Nephron (organoid): ENCODE results near the gene ALPG.
A peak's percentile ranks its signal among the peaks of the same experiment; 100 is the strongest.
"Not testable (repeated sequence)": the region's sequence is repeated elsewhere in the genome, so short reads cannot be mapped to it uniquely, and the experiment has no call there.

ENCODE experiments used
- H3K27ac Mint-ChIP-seq, 3 experiments: 2 replicates each; pipeline ENCODE4 v1.8.0; 2020; ENCODE audit warnings: mixed read lengths in 3 of 3, mild to moderate bottlenecking in 2 of 3, moderate library complexity in 1 of 3
- H3K27me3 Mint-ChIP-seq: 2 replicates; pipeline ENCODE4 v1.8.0; 2021; ENCODE audit warnings: low read depth, mild to moderate bottlenecking, moderate library complexity, mixed read lengths
- H3K36me3 Mint-ChIP-seq: 2 replicates; pipeline ENCODE4 v1.8.0; 2020; ENCODE audit warnings: low read depth, mixed read lengths
- H3K4me1 Mint-ChIP-seq: 2 replicates; pipeline ENCODE4 v1.8.0; 2020; ENCODE audit warnings: mixed read lengths
- H3K4me3 Mint-ChIP-seq, 3 experiments: 2 replicates each; pipeline ENCODE4 v1.8.0; 2020; ENCODE audit warnings: mild to moderate bottlenecking in 3 of 3, mixed read lengths in 3 of 3, moderate library complexity in 2 of 3
- H3K9me3 Mint-ChIP-seq: 2 replicates; pipeline ENCODE4 v1.8.0; 2020; ENCODE audit warnings: mixed read lengths
- CTCF ChIP-seq, 3 experiments: fragments of 200-600 bp; sonication (generic); IDR thresholded peaks; one replicate each; pipeline ENCODE4 v1.5.0; 2021; ENCODE audit warnings: antibody characterized with exemption in 3 of 3; ENCODE audit not compliant: unreplicated experiment in 3 of 3

ALPG gene

DNA sequence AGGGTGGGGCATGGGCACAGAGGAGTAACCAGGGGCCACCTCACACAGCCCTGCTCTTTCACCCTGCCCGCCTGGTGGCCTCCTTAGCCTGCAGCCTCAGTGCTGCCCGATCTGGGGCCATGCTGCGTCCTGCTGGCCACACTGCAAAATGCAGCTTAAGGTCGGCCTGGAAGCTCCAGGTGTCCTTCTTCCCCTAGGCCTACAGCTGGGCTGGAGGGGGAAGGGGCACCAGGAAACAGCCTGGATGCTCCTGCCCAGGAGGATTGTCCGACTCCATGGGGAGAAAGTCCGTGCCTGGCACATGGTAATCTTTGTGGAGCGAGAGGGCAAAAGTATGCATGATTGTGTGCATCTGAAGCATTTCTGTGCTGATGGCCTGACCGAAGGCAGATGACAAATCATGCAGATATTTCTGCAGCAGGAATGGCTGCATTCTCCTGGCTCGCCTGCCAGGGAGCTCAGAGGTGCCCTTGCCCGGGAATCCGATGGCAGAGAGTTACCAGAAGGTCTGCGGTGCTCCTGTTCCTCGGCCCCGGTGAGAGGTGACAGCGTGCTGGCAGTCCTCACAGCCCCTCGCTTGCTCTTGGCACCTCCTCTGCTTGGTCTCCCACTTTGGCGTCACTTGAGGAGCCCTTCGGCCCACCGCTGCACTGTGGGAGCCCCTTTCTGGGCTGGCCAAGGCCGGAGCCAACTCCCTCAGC is 40.9 kb upstream of the ALPG start:
- TF ChIP-seq CTCF (IDR thresholded peaks at IDR 0.05; ENCODE audit: unreplicated experiment in 3 of 3), result peak; percentile 24 to 51 (median 47)
- H3K27me3 Mint-ChIP-seq, result peaks cover 5% of the 10 kb centered on the region
- H3K9me3 Mint-ChIP-seq, result peaks cover 4% of the 10 kb centered on the region
- no peak overlapping the region for H3K4me3 Mint-ChIP-seq
- no peaks in the 10 kb centered on the region for H3K36me3 Mint-ChIP-seq
- no peak overlapping the region for H3K27ac Mint-ChIP-seq
- no peaks in the 10 kb centered on the region for H3K4me1 Mint-ChIP-seq

DNA sequence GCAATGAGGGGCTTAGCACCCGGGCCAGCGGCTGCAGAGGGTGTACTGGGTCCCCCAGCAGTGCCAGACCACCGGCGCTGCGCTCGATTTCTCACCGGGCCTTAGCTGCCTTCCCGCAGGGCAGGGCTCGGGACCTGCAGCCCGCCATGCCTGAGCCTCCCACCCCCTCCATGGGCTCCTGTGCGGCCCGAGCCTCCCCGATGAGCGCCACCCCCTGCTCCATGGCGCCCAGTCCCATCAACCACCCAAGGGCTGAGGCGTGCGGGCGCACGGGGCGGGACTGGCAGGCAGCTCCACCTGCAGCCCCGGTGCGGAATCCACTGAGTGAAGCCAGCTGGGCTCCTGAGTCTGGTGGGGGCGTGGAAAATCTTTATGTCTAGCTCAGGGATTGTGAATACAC is 40.2 kb upstream of the ALPG start:
- not testable (repeated sequence) for H3K36me3 Mint-ChIP-seq, H3K4me3 Mint-ChIP-seq, H3K9me3 Mint-ChIP-seq, H3K4me1 Mint-ChIP-seq, H3K27ac Mint-ChIP-seq, H3K27me3 Mint-ChIP-seq

- Mint-ChIP-seq H3K27ac (no peak overlapping the region), H3K4me3 (no peak overlapping the region), H3K36me3 (no peaks in the 10 kb centered on the region), H3K9me3 (peaks cover under 1% of the 10 kb centered on the region), H3K4me1 (no peaks in the 10 kb centered on the region), H3K27me3 (peaks cover 13% of the 10 kb centered on the region)
- TF ChIP-seq CTCF (IDR thresholded peaks at IDR 0.05; ENCODE audit: unreplicated experiment in 3 of 3), result no peak
Measured at GRCh38 chr2:232367016-232367415, 39.6 kb upstream of the ALPG start.

GRCh38 chr2:232367591-232368233 is 38.9 kb upstream of the ALPG start:
- no peak for TF ChIP-seq CTCF (IDR thresholded peaks at IDR 0.05; ENCODE audit: unreplicated experiment in 3 of 3)
- Mint-ChIP-seq H3K27me3 (peaks cover 13% of the 10 kb centered on the region), H3K36me3 (no peaks in the 10 kb centered on the region), H3K4me1 (no peaks in the 10 kb centered on the region), H3K27ac (no peak overlapping the region), H3K4me3 (no peak overlapping the region), H3K9me3 (no peaks in the 10 kb centered on the region)

- Mint-ChIP-seq H3K36me3 (no peaks in the 10 kb centered on the region), H3K9me3 (no peaks in the 10 kb centered on the region), H3K27me3 (peaks cover 13% of the 10 kb centered on the region), H3K27ac (no peak overlapping the region), H3K4me3 (no peak overlapping the region), H3K4me1 (no peaks in the 10 kb centered on the region)
- no peak for TF ChIP-seq CTCF (IDR thresholded peaks at IDR 0.05; ENCODE audit: unreplicated experiment in 3 of 3)
Measured at GRCh38 chr2:232368311-232368731, 38.3 kb upstream of the ALPG start.

- Mint-ChIP-seq H3K27me3 (peaks cover 16% of the 10 kb centered on the region), H3K4me1 (no peaks in the 10 kb centered on the region), H3K27ac (no peak overlapping the region), H3K4me3 (no peak overlapping the region), H3K36me3 (no peaks in the 10 kb centered on the region), H3K9me3 (no peaks in the 10 kb centered on the region)
- no peak for TF ChIP-seq CTCF (IDR thresholded peaks at IDR 0.05; ENCODE audit: unreplicated experiment in 3 of 3)
Measured at GRCh38 chr2:232369126-232369951, 37.3 kb upstream of the ALPG start.

DNA sequence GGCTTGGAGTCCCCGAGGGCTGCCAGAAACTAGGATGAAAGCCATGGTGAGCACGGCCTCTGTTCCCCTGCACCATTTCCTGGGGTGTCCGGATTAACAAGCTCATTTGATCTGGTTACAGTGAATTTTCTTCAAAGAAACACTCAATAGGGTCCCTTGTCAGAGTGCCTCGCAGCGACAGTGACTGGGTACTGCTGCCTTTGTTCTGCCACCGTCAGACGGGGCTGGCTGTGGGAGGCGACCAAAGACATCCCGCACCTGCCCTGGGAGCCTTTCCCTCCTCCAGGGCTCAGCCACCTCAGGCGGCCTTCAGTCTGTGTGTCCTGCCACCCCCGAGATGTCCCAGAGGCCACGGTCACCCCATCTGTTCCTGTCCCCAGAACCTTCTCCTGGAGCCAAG is 36.6 kb upstream of the ALPG start:
- H3K27me3 Mint-ChIP-seq, result peaks cover 21% of the 10 kb centered on the region
- H3K27ac Mint-ChIP-seq, H3K9me3 Mint-ChIP-seq, H3K4me1 Mint-ChIP-seq, H3K36me3 Mint-ChIP-seq, H3K4me3 Mint-ChIP-seq: not testable (repeated sequence)
